HG03135 (cell line): ENCODE results near the gene KCNS1.
"Not testable (repeated sequence)": the region's sequence is repeated elsewhere in the genome, so short reads cannot be mapped to it uniquely, and the experiment has no call there.

ENCODE experiments used
- ATAC-seq: cut with Tn5 transposase; IDR thresholded peaks from one replicate; pipeline ENCODE4 v1.9.1; 2021; ENCODE audit warnings: mild to moderate bottlenecking, moderate library complexity; ENCODE audit not compliant: unreplicated experiment

KCNS1 gene

DNA sequence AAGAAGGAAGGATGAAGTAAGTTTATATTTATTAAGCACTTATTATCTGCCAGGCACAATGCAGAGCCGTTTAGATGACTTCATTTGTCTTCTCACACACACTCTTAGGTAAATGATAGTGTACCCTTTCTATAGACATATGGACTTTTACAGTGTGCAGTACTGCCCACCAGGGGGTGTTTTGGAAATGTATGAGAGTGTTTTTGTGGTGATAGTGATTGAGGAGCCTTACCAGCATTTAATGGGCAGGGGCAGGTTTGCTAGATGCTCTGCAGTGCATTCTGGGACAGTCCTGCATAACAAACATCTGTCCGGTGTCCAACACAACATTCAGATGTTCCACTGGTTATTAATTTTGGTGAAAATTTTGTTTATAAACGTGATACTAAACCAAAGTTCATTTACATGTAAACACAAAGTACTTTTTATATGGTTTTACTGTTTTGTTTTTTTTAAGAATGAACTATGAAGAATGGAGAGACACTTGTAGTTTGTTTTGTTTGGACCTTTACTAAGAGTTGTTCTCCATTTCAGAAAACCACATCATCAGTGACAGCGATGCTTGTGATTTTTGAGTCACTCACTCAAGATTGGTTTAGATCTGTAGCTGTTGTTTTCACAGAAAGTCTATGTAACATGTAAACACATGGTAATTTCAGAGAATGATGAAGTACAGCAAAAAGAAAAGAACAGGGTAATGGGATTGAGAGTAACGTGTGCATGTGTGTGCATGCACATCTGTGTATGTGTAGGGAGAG, 19.9 kb downstream of the KCNS1 start:
- ATAC-seq: no peak

DNA sequence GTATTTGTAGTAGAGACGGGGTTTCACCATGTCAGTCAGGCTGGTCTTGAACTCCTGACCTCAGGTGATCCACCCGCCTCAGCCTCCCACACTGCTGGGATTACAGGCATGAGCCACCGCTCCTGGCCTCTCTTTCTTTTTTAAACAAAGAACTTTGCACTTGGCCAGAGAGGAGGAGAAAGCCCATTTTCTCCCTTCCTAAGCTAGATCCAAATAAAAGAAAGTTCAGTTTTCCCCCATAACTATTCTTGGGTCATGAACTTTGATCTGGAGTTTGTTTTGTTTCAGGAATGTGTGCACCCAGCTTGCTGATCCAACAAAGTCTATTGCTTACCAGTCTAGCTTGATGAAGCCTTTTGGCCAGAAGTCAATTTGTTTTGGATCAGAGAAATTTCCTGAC, 23.4 kb downstream of the KCNS1 start:
- no peak for ATAC-seq

DNA sequence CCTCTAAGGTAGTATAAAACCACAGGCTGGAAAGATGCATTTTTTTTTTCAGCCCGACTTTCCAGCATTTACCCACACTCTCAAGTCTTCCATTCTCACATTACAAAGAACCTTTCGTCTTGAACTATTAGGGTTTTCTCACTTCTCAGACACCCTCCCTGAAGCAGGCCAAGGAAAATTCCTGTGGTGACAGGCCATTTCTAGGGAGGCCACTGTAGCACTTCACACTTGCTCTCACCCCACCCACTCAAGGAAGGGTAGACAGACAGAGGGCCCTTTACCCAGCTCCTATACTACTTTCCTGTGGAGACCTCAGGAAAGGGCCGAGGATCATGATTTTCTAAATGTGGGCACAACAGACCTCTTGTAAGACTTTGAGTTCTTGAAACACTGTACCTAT, 27.7 kb downstream of the KCNS1 start:
- ATAC-seq: no peak

DNA sequence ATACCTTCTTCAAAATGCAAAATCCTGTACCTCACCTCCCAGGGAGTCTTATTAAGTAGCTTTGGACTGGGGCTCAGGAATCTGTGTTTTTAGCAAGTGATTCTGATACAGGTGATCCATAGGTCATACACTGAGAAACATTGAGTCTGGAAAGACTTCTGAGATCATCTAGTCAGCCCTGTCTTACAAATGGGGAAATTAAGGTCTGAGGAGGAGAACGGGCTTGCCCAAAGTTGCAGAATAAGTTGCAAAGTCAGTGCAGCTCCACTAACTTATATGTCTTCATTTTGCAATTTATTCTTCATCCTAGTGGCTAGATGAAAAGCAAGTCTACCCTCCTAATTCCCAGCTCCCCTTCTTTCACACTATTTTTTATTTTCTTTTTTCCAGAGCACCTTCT, 28.9 kb downstream of the KCNS1 start:
- no peak for ATAC-seq

DNA sequence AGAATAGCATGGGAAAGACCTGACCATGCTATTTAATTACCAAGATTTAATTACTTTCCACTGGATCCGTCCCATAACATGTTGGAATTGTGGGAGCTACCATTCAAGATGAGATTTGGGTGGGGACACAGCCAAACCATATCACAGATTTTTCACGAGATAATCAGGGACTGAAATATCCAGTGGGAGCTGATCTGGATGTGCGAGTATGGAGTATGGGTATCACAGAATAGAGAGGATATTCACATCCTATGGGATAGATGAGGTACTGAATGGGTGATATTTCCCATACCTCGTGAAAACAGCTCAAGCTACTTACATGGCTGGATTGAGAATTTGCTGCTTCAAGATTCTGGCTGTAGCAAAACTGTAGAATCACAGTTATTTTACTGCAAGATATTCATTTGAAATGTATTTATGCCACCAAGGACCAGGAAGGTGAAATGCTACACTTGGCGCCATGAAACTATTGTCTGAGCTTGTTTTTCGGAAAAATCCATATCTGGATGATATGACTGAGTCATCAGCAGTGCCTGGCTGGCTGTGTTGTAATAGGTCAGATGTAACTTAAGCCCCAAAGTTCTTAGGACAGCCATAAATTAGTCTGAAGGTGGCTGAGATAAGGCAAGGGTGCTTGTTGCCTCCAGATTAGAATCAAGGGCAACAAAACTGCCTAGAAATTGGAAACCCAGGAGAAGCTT, 29.8 kb downstream of the KCNS1 start:
- no peak for ATAC-seq

DNA sequence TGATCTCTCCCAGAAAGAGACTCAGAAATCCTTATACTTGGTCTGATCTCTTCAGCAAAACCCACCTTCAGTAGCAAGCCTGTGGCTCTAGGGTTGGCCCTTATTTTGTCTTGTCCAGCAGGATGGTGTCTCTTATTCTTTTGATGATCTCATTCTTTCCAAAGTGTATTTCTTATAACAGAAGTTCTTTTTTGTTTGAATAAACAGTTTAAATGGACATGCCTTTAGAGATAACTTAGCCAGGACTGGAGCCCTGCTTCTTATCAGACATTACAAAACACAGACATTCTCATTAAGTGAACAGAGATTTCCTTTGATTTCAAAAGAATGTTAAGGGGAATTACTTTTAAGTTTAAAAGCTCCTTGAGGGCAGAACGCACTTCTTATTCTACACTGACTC, 31.7 kb downstream of the KCNS1 start:
- no peak for ATAC-seq

DNA sequence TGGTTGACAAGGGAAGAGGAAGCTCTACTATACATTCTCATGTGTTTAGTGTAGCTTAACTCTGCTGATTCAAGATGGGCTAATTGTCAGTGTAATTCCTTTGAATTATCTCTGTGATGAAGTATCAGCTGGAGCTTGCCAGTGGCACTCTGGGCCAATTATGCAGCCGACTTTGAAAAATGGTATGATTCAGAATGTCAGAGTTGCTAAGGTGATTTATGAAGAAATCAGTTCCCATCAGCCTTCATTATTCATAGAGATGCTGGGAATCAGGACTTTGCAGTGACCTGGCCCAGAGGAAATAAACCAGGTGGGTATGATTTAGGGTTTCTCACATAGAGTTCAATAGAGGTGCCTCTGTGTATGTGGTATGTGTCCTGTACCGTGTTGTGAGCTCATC, 33.4 kb downstream of the KCNS1 start:
- ATAC-seq: no peak

DNA sequence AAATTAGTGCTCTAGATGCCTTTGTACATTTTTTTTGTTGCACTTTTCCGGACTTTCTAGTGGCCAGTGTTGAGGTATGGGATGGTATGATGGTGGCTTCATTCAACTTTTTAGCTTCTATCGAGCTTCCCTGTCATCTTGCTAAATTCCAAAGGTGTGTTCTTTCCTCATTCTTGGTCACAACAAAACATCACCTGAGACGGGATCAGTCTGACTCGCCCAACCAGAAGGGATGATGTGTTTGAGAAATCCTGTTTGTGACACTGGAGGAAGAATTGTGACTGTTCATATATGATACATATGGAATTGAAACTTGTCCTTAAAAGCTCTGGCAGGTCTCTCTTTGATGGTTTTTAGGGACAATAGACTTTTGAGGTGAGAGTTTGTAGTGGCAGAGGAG, 33.8 kb downstream of the KCNS1 start:
- no peak for ATAC-seq

DNA sequence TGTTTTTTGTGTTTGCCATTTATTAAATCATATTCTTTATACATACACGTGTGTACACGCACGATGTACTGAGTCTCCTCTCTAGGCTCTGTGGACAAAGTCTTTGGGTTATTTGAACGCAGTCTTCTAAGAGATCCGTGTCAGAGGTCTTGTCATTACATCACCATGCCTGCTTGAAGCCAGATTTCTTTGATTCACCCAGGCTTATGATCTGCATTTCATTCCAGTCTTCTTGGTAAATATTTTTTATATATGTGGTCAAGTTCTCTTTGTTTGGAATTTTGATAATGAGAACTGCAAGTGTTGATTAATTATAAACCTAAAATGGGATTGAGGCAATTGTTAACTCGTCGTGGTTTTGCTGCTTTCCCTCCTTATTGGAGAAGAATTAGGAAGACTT, 34.6 kb downstream of the KCNS1 start:
- ATAC-seq: no peak

DNA sequence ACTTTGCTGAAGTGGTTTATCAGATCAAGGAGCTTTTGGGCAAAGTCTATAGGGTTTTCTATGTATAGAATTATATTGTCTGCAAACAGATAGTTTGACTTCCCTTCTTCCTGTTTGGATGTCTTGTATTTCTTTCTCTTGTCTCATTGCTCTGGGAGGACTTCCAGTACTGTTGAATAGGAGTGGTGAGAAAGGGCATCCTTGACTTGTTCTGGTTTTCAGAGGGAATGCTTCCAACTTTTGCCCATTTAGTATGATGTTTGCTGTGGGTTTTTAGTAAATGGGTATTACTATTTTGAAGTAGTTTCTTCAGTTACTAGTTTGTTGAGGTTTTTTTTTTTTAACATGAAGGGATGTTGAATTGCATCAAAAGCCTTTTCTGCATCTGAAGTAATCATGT, 36.1 kb downstream of the KCNS1 start:
- ATAC-seq: no peak

DNA sequence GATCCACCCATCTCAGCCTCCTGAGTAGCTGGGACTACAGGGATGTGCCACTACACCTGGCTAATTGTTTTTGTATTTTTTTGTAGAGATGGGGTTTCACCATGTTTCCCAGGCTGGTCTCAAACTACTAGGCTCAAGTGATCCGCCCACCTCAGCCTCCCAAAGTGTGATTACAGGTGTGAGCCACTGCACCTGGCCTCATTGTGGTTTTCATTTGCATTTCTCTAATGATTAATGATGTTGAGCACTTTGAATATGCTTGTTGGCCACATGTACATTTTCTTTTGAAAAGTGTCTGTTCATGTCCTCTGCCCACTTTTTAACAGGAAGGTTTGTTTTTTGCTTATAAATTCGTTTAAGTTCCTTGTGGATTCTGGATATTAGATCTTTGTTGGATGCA, 37.8 kb downstream of the KCNS1 start:
- ATAC-seq: not testable (repeated sequence)

DNA sequence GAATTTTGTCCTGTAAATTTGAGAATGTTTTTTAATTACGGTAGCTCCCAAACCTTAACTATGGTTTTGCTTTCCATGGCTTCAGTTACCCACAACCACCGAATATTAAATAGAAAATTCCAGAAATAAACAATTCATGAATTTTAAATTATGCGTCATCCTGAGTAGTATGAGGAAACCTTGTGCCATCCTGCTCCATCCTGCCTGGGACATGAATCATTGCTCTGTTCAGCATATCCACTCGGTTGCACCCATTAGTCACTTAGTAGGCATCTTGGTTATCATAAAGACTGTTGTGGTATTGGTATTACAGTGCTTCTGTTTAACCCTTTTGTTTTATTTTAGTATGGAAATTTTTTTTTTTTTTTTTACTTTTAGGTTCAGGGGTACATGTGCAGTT, 39.7 kb downstream of the KCNS1 start:
- no peak for ATAC-seq

DNA sequence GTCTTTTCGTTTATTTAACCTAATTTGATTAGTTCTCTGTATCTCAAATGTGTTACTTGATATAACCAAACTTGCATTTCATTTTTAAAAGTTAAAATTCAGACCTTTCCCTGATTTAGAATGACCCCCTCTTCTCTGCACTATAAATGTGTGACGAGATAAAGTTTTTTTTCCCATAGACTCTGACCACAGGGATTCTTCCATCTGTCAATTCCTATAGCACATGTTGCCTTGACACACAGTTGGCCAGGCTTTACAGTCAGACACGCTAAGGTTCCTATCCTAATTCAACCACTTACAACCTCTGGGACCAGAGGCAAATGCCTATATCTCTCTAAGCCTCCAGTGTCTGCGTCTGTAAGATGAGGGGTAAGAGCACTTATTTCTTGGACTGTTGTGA, 40.6 kb downstream of the KCNS1 start:
- ATAC-seq: no peak

DNA sequence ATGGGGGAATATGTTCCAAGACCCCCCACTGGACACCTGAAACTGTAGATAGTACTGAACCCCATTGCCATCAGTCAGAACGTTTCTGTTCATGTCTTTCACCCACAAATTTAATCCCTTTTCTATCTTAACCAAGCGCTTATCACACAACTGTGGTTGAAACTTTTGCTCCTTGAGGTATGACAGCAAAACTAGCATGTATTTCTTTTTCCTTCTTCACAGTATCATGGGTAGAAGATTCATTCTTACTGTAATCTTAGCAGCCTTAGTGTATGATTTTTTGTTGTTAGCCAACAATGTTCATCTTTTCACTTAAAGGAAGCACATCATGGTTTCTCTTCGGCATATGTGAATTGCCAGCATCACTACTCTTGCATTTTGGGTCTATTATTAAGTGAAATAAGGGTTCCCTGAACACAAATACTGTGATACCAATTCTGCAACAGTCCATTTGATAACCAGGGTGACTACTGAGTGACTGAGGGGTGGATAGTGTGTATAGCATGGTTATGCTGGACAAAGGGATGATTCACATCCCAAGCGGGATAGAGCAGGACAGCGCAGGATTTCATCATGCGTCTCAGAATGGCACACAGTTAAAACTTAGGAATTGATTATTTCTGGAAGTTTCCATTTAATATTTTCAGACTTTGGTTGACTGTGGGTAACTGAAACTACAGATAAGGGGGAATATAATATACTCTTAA, 41.8 kb downstream of the KCNS1 start:
- no peak for ATAC-seq

DNA sequence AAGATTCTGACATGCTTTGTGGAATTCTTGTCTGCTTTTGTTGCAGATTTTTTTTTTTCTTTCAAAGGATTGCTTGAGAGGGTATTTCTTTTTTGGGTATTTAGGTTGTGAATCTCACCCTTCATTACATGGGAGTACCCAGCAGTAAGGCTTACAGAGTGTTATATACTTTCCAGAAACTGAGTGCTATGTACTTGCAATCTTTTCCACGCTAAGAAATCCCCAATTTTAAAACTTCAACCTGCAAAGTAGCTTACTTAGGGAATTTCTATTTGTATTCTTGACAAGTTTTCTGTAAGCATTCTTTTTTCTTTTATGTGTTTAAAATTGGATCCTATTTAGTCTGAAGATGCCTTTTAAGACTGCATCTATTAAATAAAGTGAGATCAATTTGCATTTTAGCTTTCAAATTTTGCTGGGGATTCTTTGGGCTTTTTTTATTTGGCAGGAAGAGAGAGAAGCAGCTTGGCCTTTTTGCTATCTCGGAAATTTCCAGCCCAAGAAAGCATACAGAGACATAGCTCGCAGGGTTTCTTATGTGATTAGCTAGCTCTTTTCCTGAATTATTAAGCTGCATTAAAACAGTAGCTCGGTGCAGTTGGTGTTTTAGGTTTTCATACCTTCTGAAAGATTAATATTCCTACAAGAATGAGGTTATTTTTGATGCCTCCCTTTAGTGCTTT, 42.6 kb downstream of the KCNS1 start:
- no peak for ATAC-seq

DNA sequence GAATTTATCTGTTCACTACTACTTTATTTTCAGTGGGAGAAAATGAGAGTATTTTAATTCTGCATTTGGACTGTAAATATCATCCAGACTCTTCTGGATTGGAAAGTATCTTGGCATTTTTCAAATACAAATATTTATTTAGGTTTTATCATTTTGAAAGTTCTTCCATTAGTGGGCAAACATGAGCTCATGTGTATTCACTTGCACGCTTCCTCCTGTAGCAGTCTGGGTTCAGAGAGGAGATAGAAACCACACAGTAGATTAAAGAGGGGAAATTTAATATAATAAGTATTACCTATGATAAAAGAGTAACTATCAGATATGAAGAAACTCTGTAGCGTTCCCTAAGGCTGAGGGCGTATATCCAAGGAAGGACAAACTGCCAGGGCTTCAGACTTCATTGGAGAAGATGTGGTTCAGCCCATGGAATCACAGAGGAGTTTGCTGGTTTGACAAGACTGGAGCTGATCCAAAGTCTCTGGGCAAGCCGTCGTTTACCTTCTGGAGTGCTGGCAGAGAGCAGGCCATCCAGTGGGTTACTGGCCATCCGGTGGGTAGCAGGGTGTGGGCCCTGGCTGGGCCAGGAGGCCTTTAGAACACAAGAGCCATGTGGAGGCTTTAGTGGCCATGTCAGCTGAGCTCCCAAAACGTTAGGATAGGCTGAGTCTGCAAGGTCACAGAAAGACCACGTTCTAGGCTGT, 44.3 kb downstream of the KCNS1 start:
- ATAC-seq: no peak

DNA sequence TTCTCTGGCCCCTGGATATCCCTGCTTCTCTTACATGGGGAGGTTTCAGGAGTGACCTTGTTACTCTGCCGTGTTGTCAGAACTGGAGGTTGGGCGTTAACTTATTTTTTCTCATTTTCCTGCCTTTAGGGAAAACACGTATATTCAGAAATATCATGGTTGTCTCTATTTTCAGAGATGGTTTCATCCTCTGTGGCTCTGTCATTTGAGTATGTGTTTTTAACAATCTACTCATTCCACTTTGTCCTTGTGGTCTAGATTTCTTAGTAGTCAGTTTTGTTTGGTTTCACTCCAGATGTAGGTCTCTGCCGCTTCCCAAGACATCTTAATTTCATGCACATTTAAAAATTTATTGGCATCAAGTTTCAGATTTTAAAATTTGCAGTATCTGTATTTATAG, 45.9 kb downstream of the KCNS1 start:
- ATAC-seq: no peak

DNA sequence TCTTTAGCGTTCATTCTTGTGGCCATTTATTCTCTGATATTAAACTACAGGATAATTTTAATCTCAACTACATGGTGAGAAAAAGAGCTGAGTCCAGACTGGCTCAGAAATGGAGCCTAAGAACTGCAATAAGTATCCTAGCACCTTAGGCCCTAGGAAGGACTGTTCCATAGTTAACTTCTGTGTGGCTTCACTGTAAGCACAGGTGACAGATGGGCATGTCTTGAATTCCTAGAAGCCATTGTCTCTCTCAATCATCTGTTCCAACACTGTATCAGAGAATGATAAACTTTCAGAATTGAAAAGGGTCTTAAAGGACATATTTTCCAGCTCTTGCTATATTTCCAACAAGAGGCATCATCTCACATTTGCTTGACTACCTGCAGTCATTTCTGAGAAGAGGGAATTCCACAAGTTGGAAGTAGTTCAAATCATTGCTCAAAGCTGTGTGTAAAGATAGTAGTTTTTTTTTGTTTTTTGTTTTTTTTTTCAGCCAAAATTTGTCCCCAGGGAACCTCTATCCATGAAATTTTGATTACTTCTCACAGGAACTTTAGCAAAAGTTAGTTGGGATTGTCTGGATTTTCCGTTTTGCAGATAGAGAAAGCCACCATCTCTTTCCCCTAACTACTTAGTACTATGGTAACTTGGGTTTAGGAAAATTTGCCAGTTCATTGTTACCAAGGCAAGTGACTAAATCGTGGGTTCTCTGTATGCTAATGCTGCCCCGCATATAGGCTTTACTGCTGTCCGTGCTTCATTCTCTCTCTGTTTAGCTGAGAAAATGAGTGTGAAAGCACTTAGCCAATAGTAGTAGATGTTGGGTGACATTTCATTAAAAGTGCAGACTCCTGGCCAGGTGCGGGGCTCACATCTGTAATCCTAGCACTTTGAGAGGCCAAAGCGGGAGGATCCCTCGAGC, 47.2 kb downstream of the KCNS1 start:
- no peak for ATAC-seq

DNA sequence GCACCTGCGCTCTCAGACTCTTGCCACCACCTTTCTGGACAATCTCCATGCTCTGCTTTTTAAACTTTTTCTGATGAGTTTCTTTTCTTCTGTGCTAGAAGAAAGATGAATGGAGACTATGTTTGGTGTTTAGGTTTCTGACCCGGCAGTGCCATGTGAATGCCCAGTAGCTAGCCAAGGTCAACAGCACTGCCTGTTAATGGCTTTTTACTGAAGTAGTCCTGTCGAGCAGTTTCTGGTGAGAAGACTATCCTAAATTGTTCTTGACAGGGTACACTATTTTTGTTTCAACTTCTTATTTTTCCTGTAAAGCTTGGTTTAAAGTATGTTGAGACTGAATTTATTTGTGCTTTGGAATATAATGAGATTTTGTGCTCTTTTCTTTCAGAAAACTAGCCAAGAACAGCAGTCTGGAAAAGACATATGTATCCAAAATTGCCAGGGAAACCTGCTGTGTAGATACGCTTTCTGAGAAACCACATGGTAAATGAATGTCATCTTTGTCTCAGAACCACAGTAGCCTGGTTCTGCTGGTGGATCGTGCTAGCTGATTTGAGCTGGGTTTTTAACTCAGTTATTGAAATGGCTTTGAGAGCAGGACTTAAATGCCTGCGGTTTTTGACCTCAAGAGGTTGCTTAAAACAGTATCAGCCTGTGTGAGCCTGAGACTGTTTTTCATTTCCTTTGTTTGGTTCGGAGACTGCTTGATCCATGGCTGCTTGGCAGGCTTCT, 48.1 kb downstream of the KCNS1 start:
- ATAC-seq: no peak
